HepG2 (cell line): ENCODE results near the gene IVD.

ENCODE experiments used
- DPF2 ChIP-seq: sonication (generic); formaldehyde crosslinking; IDR thresholded peaks from 2 replicates; pipeline ENCODE4 v1.4.0; 2020; ENCODE audit warnings: mild to moderate bottlenecking, low read depth, missing genetic modification reagents, borderline replicate concordance
- ELF1 ChIP-seq: sonication (generic); formaldehyde crosslinking; IDR thresholded peaks from 2 replicates; pipeline ENCODE4 v1.4.0; 2020; ENCODE audit warnings: missing genetic modification reagents
- JUN ChIP-seq: sonication (generic); formaldehyde crosslinking; IDR thresholded peaks from 2 replicates; pipeline ENCODE4 v1.4.0; 2020; ENCODE audit warnings: mild to moderate bottlenecking, missing genetic modification reagents
- KLF6 ChIP-seq: IDR thresholded peaks from 2 replicates; pipeline ENCODE4 v1.8.0; 2016; ENCODE audit warnings: missing biosample characterization, missing genetic modification reagents
- MLLT10 ChIP-seq: sonication (generic); formaldehyde crosslinking; IDR thresholded peaks from 2 replicates; pipeline ENCODE4 v1.4.0; 2020; ENCODE audit warnings: missing genetic modification reagents
- NFYB ChIP-seq: sonication (generic); formaldehyde crosslinking; IDR thresholded peaks from 2 replicates; pipeline ENCODE4 v1.4.0; 2020; ENCODE audit warnings: missing genetic modification reagents
- POLR2A ChIP-seq, 2 experiments: IDR thresholded peaks; 2 replicates each; pipeline ENCODE4 v1.6.1; 2011; ENCODE audit warnings: low read depth in 2 of 2, low read length in 2 of 2, mild to moderate bottlenecking in 1 of 2, moderate library complexity in 1 of 2; ENCODE audit not compliant: insufficient read depth in 1 of 2
- POLR2AphosphoS5 ChIP-seq: IDR thresholded peaks from 2 replicates; pipeline ENCODE4 v1.6.1; 2012; ENCODE audit warnings: low read depth, low read length
- POLR2G ChIP-seq: fragments of 200-400 bp; formaldehyde crosslinking; IDR thresholded peaks from 2 replicates; pipeline ENCODE4 v1.6.1; 2018; ENCODE audit warnings: mild to moderate bottlenecking, low read depth, low read length, moderate library complexity
- TAF1 ChIP-seq: sonication (generic); formaldehyde crosslinking; IDR thresholded peaks from 2 replicates; pipeline ENCODE4 v1.4.0; 2020; ENCODE audit warnings: missing genetic modification reagents
- ZNF207 ChIP-seq: fragments of 450-650 bp; IDR thresholded peaks from 2 replicates; pipeline ENCODE4 v1.6.1; 2016; ENCODE audit warnings: antibody characterized with exemption, borderline replicate concordance
- ZNF614 ChIP-seq: IDR thresholded peaks from 2 replicates; pipeline ENCODE4 v1.6.1; 2018; ENCODE audit warnings: missing biosample characterization, missing genetic modification reagents, inconsistent platforms, borderline replicate concordance
- TF ChIP-seq, protein P1 (sequence below): sonication (generic); formaldehyde crosslinking; IDR thresholded peaks from 2 replicates; pipeline ENCODE4 v1.5.0; 2020; ENCODE audit warnings: mild to moderate bottlenecking, missing genetic modification reagents, moderate library complexity
- TF ChIP-seq, protein P2 (sequence below): sonication (generic); formaldehyde crosslinking; IDR thresholded peaks from 2 replicates; pipeline ENCODE4 v1.4.0; 2020; ENCODE audit warnings: missing genetic modification reagents

DNA sequence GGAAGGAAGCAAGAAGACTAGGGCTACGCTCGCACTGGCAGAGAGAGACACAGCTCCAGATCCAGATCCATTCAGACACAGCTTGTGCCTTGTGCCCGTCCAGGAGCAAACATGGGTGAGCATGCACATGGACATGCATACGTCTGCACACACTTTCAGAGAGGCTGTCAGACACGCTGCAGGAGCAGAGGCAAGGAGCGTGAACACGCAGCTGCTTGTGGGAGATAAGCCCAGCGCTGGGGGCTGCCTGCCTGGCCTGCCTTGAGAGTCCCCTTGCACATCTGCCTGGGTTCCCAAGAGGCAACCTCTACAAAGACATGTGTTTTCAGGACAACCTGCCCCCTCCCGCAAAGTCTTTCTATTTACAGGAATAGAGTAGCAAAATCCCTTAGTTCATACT is 21.6 kb downstream of the IVD start:
- TF ChIP-seq DPF2 (CRISPR knock-in tag) (no peak), POLR2A (IDR thresholded peaks at IDR 0.05; ENCODE audit: insufficient read depth in 1 of 2, low read depth in 2 of 2, low read length in 2 of 2) (no peak), NFYB (no peak), POLR2AphosphoS5 (no peak), JUN (CRISPR knock-in tag) (no peak), ZNF614 (CRISPR knock-in tag) (no peak), KLF6 (CRISPR knock-in tag) (no peak), POLR2G (no peak), ELF1 (CRISPR knock-in tag) (no peak), MLLT10 (no peak), ZNF207 (no peak), TAF1 (CRISPR knock-in tag) (no peak)
- TF ChIP-seq, protein P1, sequence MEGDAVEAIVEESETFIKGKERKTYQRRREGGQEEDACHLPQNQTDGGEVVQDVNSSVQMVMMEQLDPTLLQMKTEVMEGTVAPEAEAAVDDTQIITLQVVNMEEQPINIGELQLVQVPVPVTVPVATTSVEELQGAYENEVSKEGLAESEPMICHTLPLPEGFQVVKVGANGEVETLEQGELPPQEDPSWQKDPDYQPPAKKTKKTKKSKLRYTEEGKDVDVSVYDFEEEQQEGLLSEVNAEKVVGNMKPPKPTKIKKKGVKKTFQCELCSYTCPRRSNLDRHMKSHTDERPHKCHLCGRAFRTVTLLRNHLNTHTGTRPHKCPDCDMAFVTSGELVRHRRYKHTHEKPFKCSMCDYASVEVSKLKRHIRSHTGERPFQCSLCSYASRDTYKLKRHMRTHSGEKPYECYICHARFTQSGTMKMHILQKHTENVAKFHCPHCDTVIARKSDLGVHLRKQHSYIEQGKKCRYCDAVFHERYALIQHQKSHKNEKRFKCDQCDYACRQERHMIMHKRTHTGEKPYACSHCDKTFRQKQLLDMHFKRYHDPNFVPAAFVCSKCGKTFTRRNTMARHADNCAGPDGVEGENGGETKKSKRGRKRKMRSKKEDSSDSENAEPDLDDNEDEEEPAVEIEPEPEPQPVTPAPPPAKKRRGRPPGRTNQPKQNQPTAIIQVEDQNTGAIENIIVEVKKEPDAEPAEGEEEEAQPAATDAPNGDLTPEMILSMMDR (CRISPR knock-in tag) = no peak
- TF ChIP-seq, protein P2, sequence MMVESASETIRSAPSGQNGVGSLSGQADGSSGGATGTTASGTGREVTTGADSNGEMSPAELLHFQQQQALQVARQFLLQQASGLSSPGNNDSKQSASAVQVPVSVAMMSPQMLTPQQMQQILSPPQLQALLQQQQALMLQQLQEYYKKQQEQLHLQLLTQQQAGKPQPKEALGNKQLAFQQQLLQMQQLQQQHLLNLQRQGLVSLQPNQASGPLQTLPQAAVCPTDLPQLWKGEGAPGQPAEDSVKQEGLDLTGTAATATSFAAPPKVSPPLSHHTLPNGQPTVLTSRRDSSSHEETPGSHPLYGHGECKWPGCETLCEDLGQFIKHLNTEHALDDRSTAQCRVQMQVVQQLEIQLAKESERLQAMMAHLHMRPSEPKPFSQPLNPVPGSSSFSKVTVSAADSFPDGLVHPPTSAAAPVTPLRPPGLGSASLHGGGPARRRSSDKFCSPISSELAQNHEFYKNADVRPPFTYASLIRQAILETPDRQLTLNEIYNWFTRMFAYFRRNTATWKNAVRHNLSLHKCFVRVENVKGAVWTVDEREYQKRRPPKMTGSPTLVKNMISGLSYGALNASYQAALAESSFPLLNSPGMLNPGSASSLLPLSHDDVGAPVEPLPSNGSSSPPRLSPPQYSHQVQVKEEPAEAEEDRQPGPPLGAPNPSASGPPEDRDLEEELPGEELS (CRISPR knock-in tag) = no peak
